C4-2B (cell line): ENCODE data around the gene DGCR8.

Source experiments
- H3K27ac ChIP-seq: fragments of 450-650 bp; 2 replicates; pipeline ENCODE4 v1.5.1; 2017
- CTCF ChIP-seq: fragments of 450-650 bp; conservative IDR thresholded peaks from 2 replicates; pipeline ENCODE4 v1.5.1; 2017; ENCODE audit warnings: mild to moderate bottlenecking
- ZFX ChIP-seq: fragments of 450-650 bp; IDR thresholded peaks from 2 replicates; pipeline ENCODE4 v1.6.1; 2017

Gene DGCR8

GRCh38 chr22:20043057-20043996, 36.7 kb upstream of the DGCR8 start:
- H3K27ac ChIP-seq = no peak overlapping the region
- TF ChIP-seq CTCF (no peak), ZFX (no peak)

GRCh38 chr22:20043997-20044342, 36.1 kb upstream of the DGCR8 start:
- TF ChIP-seq CTCF (no peak), ZFX (no peak)
- no peak overlapping the region for H3K27ac ChIP-seq

- TF ChIP-seq CTCF = no peak
- no peak for TF ChIP-seq ZFX
- no peak overlapping the region for H3K27ac ChIP-seq
Observed at GRCh38 chr22:20044495-20045151, 35.4 kb upstream of the DGCR8 start.

- no peak overlapping the region for H3K27ac ChIP-seq
- TF ChIP-seq CTCF (no peak), ZFX (no peak)
Observed at GRCh38 chr22:20046730-20047129, 33.3 kb upstream of the DGCR8 start.

GRCh38 chr22:20051927-20052308, 28.1 kb upstream of the DGCR8 start:
- H3K27ac ChIP-seq = no peak overlapping the region
- TF ChIP-seq CTCF (no peak), ZFX (no peak)

GRCh38 chr22:20052309-20053259, 27.5 kb upstream of the DGCR8 start:
- H3K27ac ChIP-seq = no peak overlapping the region
- TF ChIP-seq ZFX (no peak), CTCF (no peak)
